PFSK-1 (cell line): Measurements from ENCODE around the gene METTL16.

Experiments
- FOXP2 ChIP-seq: optimal IDR thresholded peaks from 2 replicates; pipeline ENCODE3; 2011; ENCODE audit warnings: borderline replicate concordance, control low read depth, inconsistent platforms; ENCODE audit not compliant: insufficient read depth; ENCODE audit errors: extremely low read length, extremely low read depth
- POLR2AphosphoS5 ChIP-seq: IDR thresholded peaks from 2 replicates; pipeline ENCODE4 v1.6.1; 2012; ENCODE audit warnings: low read depth, mild to moderate bottlenecking, control low read depth, low read length, moderate library complexity
- SIN3A ChIP-seq: IDR thresholded peaks from 2 replicates; pipeline ENCODE4 v1.6.1; 2012; ENCODE audit warnings: mild to moderate bottlenecking, low read length, moderate library complexity, borderline replicate concordance; ENCODE audit not compliant: insufficient read depth
- TAF1 ChIP-seq: IDR thresholded peaks from 2 replicates; pipeline ENCODE4 v1.6.1; 2012; ENCODE audit warnings: low read length, control low read depth, borderline replicate concordance; ENCODE audit not compliant: insufficient read depth
- TF ChIP-seq, protein P1 (sequence below), 2 experiments: IDR thresholded peaks; 2 replicates each; pipeline versions ENCODE4 v1.6.1 to v1.8.0; 2011 to 2012; ENCODE audit warnings: low read depth in 2 of 2, low read length in 2 of 2, control low read depth in 1 of 2, inconsistent platforms in 1 of 2, mild to moderate bottlenecking in 1 of 2, moderate library complexity in 1 of 2; ENCODE audit not compliant: insufficient read depth in 1 of 2

The METTL16 gene

GRCh38 chr17:2388683-2389055 is 123.0 kb downstream of the METTL16 start:
- TF ChIP-seq, protein P1, sequence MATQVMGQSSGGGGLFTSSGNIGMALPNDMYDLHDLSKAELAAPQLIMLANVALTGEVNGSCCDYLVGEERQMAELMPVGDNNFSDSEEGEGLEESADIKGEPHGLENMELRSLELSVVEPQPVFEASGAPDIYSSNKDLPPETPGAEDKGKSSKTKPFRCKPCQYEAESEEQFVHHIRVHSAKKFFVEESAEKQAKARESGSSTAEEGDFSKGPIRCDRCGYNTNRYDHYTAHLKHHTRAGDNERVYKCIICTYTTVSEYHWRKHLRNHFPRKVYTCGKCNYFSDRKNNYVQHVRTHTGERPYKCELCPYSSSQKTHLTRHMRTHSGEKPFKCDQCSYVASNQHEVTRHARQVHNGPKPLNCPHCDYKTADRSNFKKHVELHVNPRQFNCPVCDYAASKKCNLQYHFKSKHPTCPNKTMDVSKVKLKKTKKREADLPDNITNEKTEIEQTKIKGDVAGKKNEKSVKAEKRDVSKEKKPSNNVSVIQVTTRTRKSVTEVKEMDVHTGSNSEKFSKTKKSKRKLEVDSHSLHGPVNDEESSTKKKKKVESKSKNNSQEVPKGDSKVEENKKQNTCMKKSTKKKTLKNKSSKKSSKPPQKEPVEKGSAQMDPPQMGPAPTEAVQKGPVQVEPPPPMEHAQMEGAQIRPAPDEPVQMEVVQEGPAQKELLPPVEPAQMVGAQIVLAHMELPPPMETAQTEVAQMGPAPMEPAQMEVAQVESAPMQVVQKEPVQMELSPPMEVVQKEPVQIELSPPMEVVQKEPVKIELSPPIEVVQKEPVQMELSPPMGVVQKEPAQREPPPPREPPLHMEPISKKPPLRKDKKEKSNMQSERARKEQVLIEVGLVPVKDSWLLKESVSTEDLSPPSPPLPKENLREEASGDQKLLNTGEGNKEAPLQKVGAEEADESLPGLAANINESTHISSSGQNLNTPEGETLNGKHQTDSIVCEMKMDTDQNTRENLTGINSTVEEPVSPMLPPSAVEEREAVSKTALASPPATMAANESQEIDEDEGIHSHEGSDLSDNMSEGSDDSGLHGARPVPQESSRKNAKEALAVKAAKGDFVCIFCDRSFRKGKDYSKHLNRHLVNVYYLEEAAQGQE (IDR thresholded peaks at IDR 0.05; ENCODE audit: insufficient read depth in 1 of 2, low read depth in 2 of 2, low read length in 2 of 2), result no peak
- no peak for TF ChIP-seq TAF1
- TF ChIP-seq POLR2AphosphoS5, result no peak
- no peak for TF ChIP-seq FOXP2
- no peak for TF ChIP-seq SIN3A

GRCh38 chr17:2388020-2388682 is 123.5 kb downstream of the METTL16 start:
- TF ChIP-seq POLR2AphosphoS5 (no peak), FOXP2 (no peak), SIN3A (no peak), TAF1 (no peak)
- TF ChIP-seq, protein P1 (IDR thresholded peaks at IDR 0.05; ENCODE audit: insufficient read depth in 1 of 2, low read depth in 2 of 2, low read length in 2 of 2), result no peak

- TF ChIP-seq POLR2AphosphoS5, result no peak
- no peak for TF ChIP-seq TAF1
- TF ChIP-seq FOXP2, result no peak
- no peak for TF ChIP-seq SIN3A
- TF ChIP-seq, protein P1 (IDR thresholded peaks at IDR 0.05; ENCODE audit: insufficient read depth in 1 of 2, low read depth in 2 of 2, low read length in 2 of 2), result no peak
Measured at GRCh38 chr17:2387086-2388019, 124.3 kb downstream of the METTL16 start.

- TF ChIP-seq POLR2AphosphoS5 (no peak), TAF1 (no peak), FOXP2 (no peak), SIN3A (no peak)
- TF ChIP-seq, protein P1 (IDR thresholded peaks at IDR 0.05; ENCODE audit: insufficient read depth in 1 of 2, low read depth in 2 of 2, low read length in 2 of 2), result no peak
Measured at GRCh38 chr17:2386400-2387085, 125.1 kb downstream of the METTL16 start.
